ENCODE data around the gene SNED1. TPM values are rescaled to one million over a fixed set of nuclear protein-coding genes. Genes with fewer than 3 reads are reported as not detected.

Gene SNED1
- total RNA-seq (2014; rRNA removed; shearing (Covaris generic)), result 0.77 and 1.2 TPM in 2 replicates
- polyA plus RNA-seq (2014; cell fraction: nucleus; rRNA removed), result 0.22 and 2.4 TPM in 2 replicates

- DNase-seq (ENCODE audit: extremely low read depth, low read depth), result peak; percentile 69
Measured at GRCh38 chr2:240997856-240998705, at the start of gene SNED1. Gene SNED1, plus strand, starts transcription at chr2:240998618. Its CDS starts 220 bp downstream, at chr2:240998838.

- no peak for DNase-seq (ENCODE audit: extremely low read depth, low read depth)
Measured at GRCh38 chr2:240948905-240949790, 49.3 kb upstream of the SNED1 start.

- no peak for DNase-seq (ENCODE audit: extremely low read depth, low read depth)
Measured at GRCh38 chr2:240949791-240950705, 48.4 kb upstream of the SNED1 start.

GRCh38 chr2:240951045-240951594 lies 47.3 kb upstream of the SNED1 start:
- DNase-seq (ENCODE audit: extremely low read depth, low read depth), result no peak

GRCh38 chr2:240952496-240953246 lies 45.7 kb upstream of the SNED1 start:
- DNase-seq (ENCODE audit: extremely low read depth, low read depth), result no peak

- no peak for DNase-seq (ENCODE audit: extremely low read depth, low read depth)
Measured at GRCh38 chr2:240953426-240954410, 44.7 kb upstream of the SNED1 start.

GRCh38 chr2:240954436-240955305 lies 43.7 kb upstream of the SNED1 start:
- no peak for DNase-seq (ENCODE audit: extremely low read depth, low read depth)

- DNase-seq (ENCODE audit: extremely low read depth, low read depth), result no peak
Measured at GRCh38 chr2:240955306-240956170, 42.9 kb upstream of the SNED1 start.

- DNase-seq (ENCODE audit: extremely low read depth, low read depth), result no peak
Measured at GRCh38 chr2:240956171-240956934, 42.1 kb upstream of the SNED1 start.

GRCh38 chr2:240956935-240957655 lies 41.3 kb upstream of the SNED1 start:
- DNase-seq (ENCODE audit: extremely low read depth, low read depth), result no peak

- DNase-seq (ENCODE audit: extremely low read depth, low read depth), result no peak
Measured at GRCh38 chr2:240957656-240958365, 40.6 kb upstream of the SNED1 start.

GRCh38 chr2:240958366-240959213 lies 39.8 kb upstream of the SNED1 start:
- no peak for DNase-seq (ENCODE audit: extremely low read depth, low read depth)

Data from NCI-H460 (cell line).